HCT116 (cell line): ENCODE measurements around the gene ARMC10. TPM values are rescaled to one million over a fixed set of nuclear protein-coding genes. Genes with fewer than 3 reads are reported as not detected.
"Not testable (repeated sequence)": the region's sequence is repeated elsewhere in the genome, so short reads cannot be mapped to it uniquely, and the experiment has no call there.

Experiments used
- ATAC-seq: fragments of 200-7000 bp; cut with Tn5 transposase; 2 replicates; pipeline ENCODE4 v1.9.1; 2020; ENCODE audit warnings: mild to moderate bottlenecking, moderate library complexity
- BruUV-seq: library from RNA; stranded (reverse); fragments of 400-500 nt; replicated peaks from 2 replicates; lab custom pipeline; 2021; lab: Mats Ljungman, UMichigan
- CTCF ChIA-PET: fragments of 300-600 bp; sonication (Branson Sonifier 250); formaldehyde crosslinking; loops from one replicate; lab custom pipeline; 2021; ENCODE audit warnings: antibody characterized with exemption; lab: Charles Lee
- POLR2A ChIA-PET: fragments of 300-600, 350-600 bp; sonication (Branson Sonifier 250); formaldehyde crosslinking; loops from one replicate; lab custom pipeline; 2021; ENCODE audit warnings: antibody characterized with exemption; lab: Charles Lee
- RAD21 ChIA-PET, 2 experiments: fragments of 300-600 bp; sonication (Branson Sonifier 250); formaldehyde crosslinking; loops; one replicate each; lab custom pipeline; 2023; ENCODE audit warnings: low total read pairs in 2 of 2; ENCODE audit not compliant: uncharacterized antibody in 2 of 2, unreplicated experiment in 2 of 2, low non-redundant PET in 1 of 2; lab: Charles Lee
- DNase-seq: peaks from one replicate; pipeline ENCODE4 v3.0.0-alpha.2; 2010; ENCODE audit warnings: low read depth, low spot score
- H2AFZ ChIP-seq: fragments of 200-600 bp; shearing (Covaris generic), sonication (generic); 2 replicates; pipeline ENCODE4 v1.6.1; 2017; ENCODE audit warnings: low read depth, mixed run types, mixed read lengths, antibody characterized with exemption, low read length; ENCODE audit not compliant: poor library complexity, severe bottlenecking
- H3K27ac ChIP-seq: 2 replicates; pipeline ENCODE4 v1.5.1; 2012; ENCODE audit warnings: low read depth, low read length
- H3K27me3 ChIP-seq: fragments of 200-600 bp; sonication (generic); 2 replicates; pipeline ENCODE4 v1.6.1; 2016; ENCODE audit warnings: mixed run types, low read length, mixed read lengths; ENCODE audit not compliant: insufficient read depth
- H3K36me3 ChIP-seq, 2 experiments: fragments of 200-500 bp in 1 of 2; fragments of 200-600 bp in 1 of 2; sonication (Bioruptor generic) in 1 of 2; sonication (generic) in 1 of 2; 2 replicates each; pipeline versions ENCODE4 v1.5.1 to v1.6.1; 2014 to 2016; ENCODE audit warnings: low read length in 2 of 2, inconsistent platforms in 1 of 2, mixed read lengths in 1 of 2, mixed run types in 1 of 2; ENCODE audit not compliant: insufficient read depth in 2 of 2, control insufficient read depth in 1 of 2
- H3K4me1 ChIP-seq, 2 experiments: fragments of 200-600 bp in 1 of 2; sonication (generic) in 1 of 2; 2 replicates each; pipeline versions ENCODE4 v1.5.1 to v1.6.1; 2012 to 2017; ENCODE audit warnings: low read length in 2 of 2, inconsistent platforms in 1 of 2, mild to moderate bottlenecking in 1 of 2, mixed read lengths in 1 of 2, mixed run types in 1 of 2, moderate library complexity in 1 of 2; ENCODE audit not compliant: insufficient read depth in 2 of 2, control insufficient read depth in 1 of 2
- H3K4me2 ChIP-seq: fragments of 200-600 bp; sonication (generic); 2 replicates; pipeline ENCODE4 v1.6.1; 2017; ENCODE audit warnings: mixed run types, low read length, mixed read lengths
- H3K4me3 ChIP-seq, 2 experiments: fragments of 200-600 bp in 1 of 2; sonication (generic) in 1 of 2; replicated peaks in 1 of 2; 2 replicates each; pipeline ENCODE4 v1.5.1; 2011 to 2016; ENCODE audit warnings: low read length in 2 of 2, control low read depth in 1 of 2, low read depth in 1 of 2, mild to moderate bottlenecking in 1 of 2, mixed read lengths in 1 of 2, mixed run types in 1 of 2
- H3K79me2 ChIP-seq: fragments of 200-600 bp; sonication (generic); 2 replicates; pipeline ENCODE4 v1.6.1; 2017; ENCODE audit warnings: mild to moderate bottlenecking, mixed run types, low read length, moderate library complexity, mixed read lengths; ENCODE audit not compliant: insufficient read depth
- H3K9ac ChIP-seq: fragments of 200-600 bp; sonication (generic); 2 replicates; pipeline ENCODE4 v1.6.1; 2016; ENCODE audit warnings: low read length, mixed read lengths
- H3K9me2 ChIP-seq: fragments of 200-600 bp; sonication (generic), shearing (Covaris generic); 2 replicates; pipeline ENCODE4 v1.6.1; 2017; ENCODE audit warnings: mixed run types, mild to moderate bottlenecking, moderate library complexity; ENCODE audit not compliant: insufficient read depth
- H3K9me3 ChIP-seq, 2 experiments: fragments of 200-500 bp in 1 of 2; fragments of 200-600 bp in 1 of 2; sonication (Bioruptor generic) in 1 of 2; sonication (generic) in 1 of 2; 2 replicates each; pipeline ENCODE4 v1.6.1; 2014 to 2017; ENCODE audit warnings: low read length in 2 of 2, mixed read lengths in 2 of 2, inconsistent platforms in 1 of 2, low read depth in 1 of 2, mild to moderate bottlenecking in 1 of 2, mixed run types in 1 of 2, moderate library complexity in 1 of 2; ENCODE audit not compliant: control insufficient read depth in 1 of 2, insufficient read depth in 1 of 2
- H4K20me1 ChIP-seq: fragments of 200-600 bp; sonication (generic), shearing (Covaris generic); 2 replicates; pipeline ENCODE4 v1.6.1; 2017; ENCODE audit warnings: mixed run types, mild to moderate bottlenecking, moderate library complexity; ENCODE audit not compliant: insufficient read depth
- EGR1 ChIP-seq: IDR thresholded peaks from 2 replicates; pipeline ENCODE4 v1.6.1; 2012; ENCODE audit warnings: low read depth
- EZH2 ChIP-seq: fragments of 200-600 bp; sonication (generic); IDR thresholded peaks from 2 replicates; pipeline ENCODE4 v1.6.1; 2017; ENCODE audit warnings: antibody characterized with exemption, mixed run types
- FOSL1 ChIP-seq: IDR thresholded peaks from 2 replicates; pipeline ENCODE4 v1.6.1; 2012; ENCODE audit warnings: low read depth
- POLR2AphosphoS5 ChIP-seq: IDR thresholded peaks from 2 replicates; pipeline ENCODE4 v1.6.1; 2011; ENCODE audit warnings: mild to moderate bottlenecking, low read depth, low read length, moderate library complexity
- SP1 ChIP-seq: IDR thresholded peaks from 2 replicates; pipeline ENCODE4 v1.6.1; 2012; ENCODE audit warnings: low read depth
- YY1 ChIP-seq: IDR thresholded peaks from 2 replicates; pipeline ENCODE4 v1.6.1; 2011; ENCODE audit warnings: low read length, low read depth, moderate library complexity, mild to moderate bottlenecking; ENCODE audit not compliant: insufficient replicate concordance; ENCODE audit errors: extremely low read depth
- ZFX ChIP-seq: fragments of 450-650 bp; IDR thresholded peaks from 2 replicates; pipeline ENCODE4 v1.6.1; 2017
- intact Hi-C: fragments of 100-400 bp; cut with micrococcal nuclease; formaldehyde crosslinking; loops from 2 replicates; pipeline ENCODE4 v1.10.0; 2022
- total RNA-seq: library from RNA; stranded (reverse); gene quantifications from one replicate; pipeline ENCODE4 v1.2.1, GENCODE V29; 2021; ENCODE audit not compliant: unreplicated experiment
- TF ChIP-seq, protein P1 (sequence below), 3 experiments: fragments of 200-600 bp in 1 of 3; sonication (generic) in 1 of 3; IDR thresholded peaks in 2 of 3; conservative IDR thresholded peaks in 1 of 3; 2 replicates each; pipeline ENCODE4 v1.5.1; 2012 to 2017; ENCODE audit warnings: low read depth in 2 of 3, low read length in 2 of 3, antibody characterized with exemption in 1 of 3, borderline replicate concordance in 1 of 3, control low read depth in 1 of 3, mild to moderate bottlenecking in 1 of 3, mixed read lengths in 1 of 3, mixed run types in 1 of 3, moderate library complexity in 1 of 3; ENCODE audit not compliant: insufficient read depth in 1 of 3

The ARMC10 gene
- total RNA-seq, 1 experiment from 2014 or later = 53.3 TPM

GRCh38 chr7:103031781-103032180 lies 43.2 kb upstream of the ARMC10 start:
- CTCF ChIA-PET = no interaction called here
- no TSS peak for BruUV-seq

DNA sequence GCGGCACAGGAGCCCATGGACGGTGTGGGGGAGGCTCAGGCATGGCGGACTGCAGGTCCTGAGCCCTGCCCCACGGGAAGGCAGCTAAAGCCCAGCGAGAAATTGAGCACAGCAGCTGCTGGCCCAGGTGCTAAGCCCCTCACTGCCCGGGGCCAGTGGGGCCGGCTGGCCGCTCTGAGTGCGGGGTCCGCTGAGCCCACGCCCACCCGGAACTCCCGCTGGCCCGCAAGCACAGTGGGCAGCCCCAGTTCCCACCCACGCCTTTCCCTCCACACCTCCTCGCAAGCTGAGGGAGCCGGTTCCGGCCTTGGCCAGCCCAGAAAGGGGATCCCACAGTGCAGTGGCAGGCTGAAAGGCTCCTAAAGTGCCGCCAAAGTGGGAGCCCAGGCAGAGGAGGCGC lies 40.6 kb upstream of the ARMC10 start:
- H3K4me1 ChIP-seq, H3K9ac ChIP-seq, intact Hi-C loops, H3K27me3 ChIP-seq, H3K4me3 ChIP-seq, ATAC-seq, RAD21 ChIA-PET, H3K9me2 ChIP-seq, H3K36me3 ChIP-seq, H3K27ac ChIP-seq, H3K4me2 ChIP-seq, H4K20me1 ChIP-seq, H3K9me3 ChIP-seq, CTCF ChIA-PET, POLR2A ChIA-PET, H3K79me2 ChIP-seq, DNase-seq, BruUV-seq, H2AFZ ChIP-seq: not testable (repeated sequence)

More at GRCh38 chr7:103031781-103032180, 43.2 kb upstream of the ARMC10 start:
- H3K79me2 ChIP-seq = no peaks in the 10 kb centered on the region
- H3K36me3 ChIP-seq = no peaks in the 10 kb centered on the region
- H2AFZ ChIP-seq = no peak overlapping the region
- RAD21 ChIA-PET = no interaction called here
- H4K20me1 ChIP-seq = no peaks in the 10 kb centered on the region
- DNase-seq (no peak), ATAC-seq (no peak)
- H3K9me3 ChIP-seq = no peaks in the 10 kb centered on the region
- H3K27me3 ChIP-seq = no peaks in the 10 kb centered on the region
- no peak overlapping the region for H3K9ac ChIP-seq
- H3K4me2 ChIP-seq = no peak overlapping the region
- TF ChIP-seq ZFX = no peak
- no peak for TF ChIP-seq POLR2AphosphoS5
- TF ChIP-seq, protein P1, sequence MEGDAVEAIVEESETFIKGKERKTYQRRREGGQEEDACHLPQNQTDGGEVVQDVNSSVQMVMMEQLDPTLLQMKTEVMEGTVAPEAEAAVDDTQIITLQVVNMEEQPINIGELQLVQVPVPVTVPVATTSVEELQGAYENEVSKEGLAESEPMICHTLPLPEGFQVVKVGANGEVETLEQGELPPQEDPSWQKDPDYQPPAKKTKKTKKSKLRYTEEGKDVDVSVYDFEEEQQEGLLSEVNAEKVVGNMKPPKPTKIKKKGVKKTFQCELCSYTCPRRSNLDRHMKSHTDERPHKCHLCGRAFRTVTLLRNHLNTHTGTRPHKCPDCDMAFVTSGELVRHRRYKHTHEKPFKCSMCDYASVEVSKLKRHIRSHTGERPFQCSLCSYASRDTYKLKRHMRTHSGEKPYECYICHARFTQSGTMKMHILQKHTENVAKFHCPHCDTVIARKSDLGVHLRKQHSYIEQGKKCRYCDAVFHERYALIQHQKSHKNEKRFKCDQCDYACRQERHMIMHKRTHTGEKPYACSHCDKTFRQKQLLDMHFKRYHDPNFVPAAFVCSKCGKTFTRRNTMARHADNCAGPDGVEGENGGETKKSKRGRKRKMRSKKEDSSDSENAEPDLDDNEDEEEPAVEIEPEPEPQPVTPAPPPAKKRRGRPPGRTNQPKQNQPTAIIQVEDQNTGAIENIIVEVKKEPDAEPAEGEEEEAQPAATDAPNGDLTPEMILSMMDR (IDR thresholded peaks at IDR 0.05 in 2 of 3, conservative IDR thresholded peaks at IDR 0.05 in 1 of 3; ENCODE audit: borderline replicate concordance in 1 of 3, insufficient read depth in 1 of 3, low read depth in 2 of 3, low read length in 2 of 3) = no peak
- no peak for TF ChIP-seq FOSL1
- TF ChIP-seq SP1 = no peak
- no peak for TF ChIP-seq YY1
- TF ChIP-seq EGR1 = no peak
- no peak for TF ChIP-seq EZH2
- H3K4me1 ChIP-seq = no peaks in the 10 kb centered on the region
- no peaks in the 10 kb centered on the region for H3K9me2 ChIP-seq
- H3K4me3 ChIP-seq = no peak overlapping the region
- H3K27ac ChIP-seq = no peak overlapping the region
- intact Hi-C loops = no loop called here
- POLR2A ChIA-PET = no interaction called here
